GM18508 (cell line): ENCODE results near the gene GNB1L.
"Not testable (repeated sequence)": the region's sequence is repeated elsewhere in the genome, so short reads cannot be mapped to it uniquely, and the experiment has no call there.

Experiments
- ATAC-seq: cut with Tn5 transposase; IDR thresholded peaks from one replicate; pipeline ENCODE4 v1.9.1; 2021; ENCODE audit warnings: moderate number of reproducible peaks; ENCODE audit not compliant: insufficient read depth, unreplicated experiment

GNB1L gene

GRCh38 chr22:19847345-19847632 lies 7.4 kb downstream of the GNB1L start:
- ATAC-seq = no peak

- no peak for ATAC-seq
These were observed 7.9 kb downstream of the GNB1L start for GRCh38 chr22:19846620-19847344.

GRCh38 chr22:19845054-19845722 lies 9.5 kb downstream of the GNB1L start:
- no peak for ATAC-seq

- ATAC-seq = no peak
These were observed 10.2 kb downstream of the GNB1L start for GRCh38 chr22:19844377-19845053.

- no peak for ATAC-seq
These were observed 10.8 kb downstream of the GNB1L start for GRCh38 chr22:19843857-19844376.

- ATAC-seq = no peak
These were observed 11.4 kb downstream of the GNB1L start for GRCh38 chr22:19843107-19843856.

GRCh38 chr22:19842393-19843106 lies 12.1 kb downstream of the GNB1L start:
- no peak for ATAC-seq

- ATAC-seq = no peak
These were observed 12.9 kb downstream of the GNB1L start for GRCh38 chr22:19841641-19842392.

GRCh38 chr22:19840955-19841640 lies 13.6 kb downstream of the GNB1L start:
- ATAC-seq = no peak

GRCh38 chr22:19840059-19840458 lies 14.6 kb downstream of the GNB1L start:
- ATAC-seq = no peak

- no peak for ATAC-seq
These were observed 16.8 kb downstream of the GNB1L start for GRCh38 chr22:19837915-19838314.

- ATAC-seq = no peak
These were observed 18.2 kb downstream of the GNB1L start for GRCh38 chr22:19836512-19836911.

GRCh38 chr22:19834599-19834998 lies 20.1 kb downstream of the GNB1L start:
- no peak for ATAC-seq

GRCh38 chr22:19833327-19833726 lies 21.3 kb downstream of the GNB1L start:
- not testable (repeated sequence) for ATAC-seq

GRCh38 chr22:19832476-19833108 lies 22.1 kb downstream of the GNB1L start:
- no peak for ATAC-seq

- not testable (repeated sequence) for ATAC-seq
These were observed 22.7 kb downstream of the GNB1L start for GRCh38 chr22:19831979-19832378.

- no peak for ATAC-seq
These were observed 23.7 kb downstream of the GNB1L start for GRCh38 chr22:19831016-19831415.

- ATAC-seq = no peak
These were observed 26.7 kb downstream of the GNB1L start for GRCh38 chr22:19828035-19828401.
